ENCODE data around the gene TNFRSF8.
"Not testable (repeated sequence)": the region's sequence is repeated elsewhere in the genome, so short reads cannot be mapped to it uniquely, and the experiment has no call there.

The TNFRSF8 gene

GRCh38 chr1:12039164-12039525, 24.0 kb upstream of the TNFRSF8 start:
- DNase-seq (ENCODE audit: insufficient read length, low spot score): no peak
- FAIRE-seq: no peak
- no peak for TF ChIP-seq CTCF (IDR thresholded peaks at IDR 0.05; ENCODE audit: insufficient read depth, missing control alignments)

DNA sequence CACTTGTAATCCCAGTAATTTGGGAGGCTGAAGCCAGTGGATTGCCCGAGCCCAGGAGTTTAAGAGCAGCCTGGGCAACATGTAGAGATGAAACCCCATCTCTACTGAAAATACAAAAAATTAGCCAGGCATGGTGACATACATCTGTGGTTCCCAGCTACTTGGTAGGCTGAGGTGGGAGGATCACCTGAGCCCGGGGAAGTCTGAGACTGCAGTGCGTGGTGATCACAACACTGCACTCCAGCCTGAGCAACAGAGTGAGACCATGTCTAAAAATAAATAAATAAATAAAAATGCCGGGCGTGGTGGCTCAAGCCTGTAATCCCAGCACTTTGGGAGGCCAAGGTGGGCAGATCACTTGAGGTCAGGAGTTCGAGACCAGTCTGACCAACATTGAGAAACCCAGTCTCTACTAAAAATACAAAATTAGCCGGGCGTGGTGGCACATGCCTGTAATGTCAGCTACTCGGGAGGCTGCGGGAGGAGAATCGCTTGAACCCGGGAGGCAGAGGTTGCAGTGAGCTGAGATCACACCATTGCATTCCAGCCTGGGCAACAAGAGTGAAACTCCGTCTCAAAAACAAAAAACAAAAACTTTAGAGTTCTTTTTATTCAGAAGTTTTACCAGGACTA, 23.2 kb upstream of the TNFRSF8 start:
- not testable (repeated sequence) for DNase-seq (ENCODE audit: insufficient read length, low spot score); FAIRE-seq

DNA sequence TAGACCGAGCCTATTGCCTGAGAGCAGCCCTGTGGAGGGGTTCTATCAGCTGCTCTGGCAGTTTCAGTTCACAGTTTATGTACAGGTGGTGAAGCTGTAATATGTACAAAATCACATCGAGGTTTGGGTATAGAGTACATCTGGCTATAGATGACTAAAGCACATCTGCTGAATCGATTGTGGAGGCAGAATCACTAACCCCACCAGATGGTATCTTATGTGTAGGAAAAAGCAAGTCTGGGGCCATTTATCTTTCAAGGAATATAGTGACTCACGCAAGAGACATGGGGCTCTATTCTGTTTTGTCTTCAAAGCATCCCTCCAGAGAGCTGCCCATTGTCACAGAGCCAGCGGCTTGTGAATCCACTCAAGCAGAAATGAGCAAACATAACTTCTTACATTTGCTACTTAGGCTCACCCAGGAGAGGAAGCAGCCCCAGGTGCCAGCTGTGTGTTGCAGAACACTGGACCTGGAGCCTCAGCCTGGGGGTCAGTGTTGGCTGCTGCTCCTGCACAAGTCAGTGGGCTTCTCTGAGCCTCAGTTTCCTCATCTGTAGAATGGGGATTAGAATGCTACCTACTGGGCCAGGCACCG, 22.5 kb upstream of the TNFRSF8 start:
- DNase-seq (ENCODE audit: insufficient read length, low spot score) (no peak), FAIRE-seq (no peak)
- no peak for TF ChIP-seq CTCF (IDR thresholded peaks at IDR 0.05; ENCODE audit: insufficient read depth, missing control alignments)

- not testable (repeated sequence) for FAIRE-seq; DNase-seq (ENCODE audit: insufficient read length, low spot score)
Measured at GRCh38 chr1:12044187-12044877, 18.8 kb upstream of the TNFRSF8 start.

DNA sequence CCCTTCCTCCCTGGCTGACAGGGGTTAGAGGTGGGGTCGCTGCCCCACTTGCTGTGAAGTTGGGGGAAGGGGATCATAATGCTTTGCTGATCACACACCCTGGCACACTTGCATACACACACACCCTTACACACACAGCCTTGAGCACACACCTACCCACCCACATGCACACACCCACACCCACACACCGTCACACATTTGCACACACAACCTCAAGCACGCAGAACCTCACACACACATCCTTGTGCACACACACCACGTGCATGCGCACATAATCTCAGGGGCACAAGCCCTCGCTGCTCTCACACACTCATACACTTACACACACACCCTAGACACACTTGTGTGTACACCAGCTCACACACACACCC, 16.4 kb upstream of the TNFRSF8 start:
- no peak for FAIRE-seq

DNA sequence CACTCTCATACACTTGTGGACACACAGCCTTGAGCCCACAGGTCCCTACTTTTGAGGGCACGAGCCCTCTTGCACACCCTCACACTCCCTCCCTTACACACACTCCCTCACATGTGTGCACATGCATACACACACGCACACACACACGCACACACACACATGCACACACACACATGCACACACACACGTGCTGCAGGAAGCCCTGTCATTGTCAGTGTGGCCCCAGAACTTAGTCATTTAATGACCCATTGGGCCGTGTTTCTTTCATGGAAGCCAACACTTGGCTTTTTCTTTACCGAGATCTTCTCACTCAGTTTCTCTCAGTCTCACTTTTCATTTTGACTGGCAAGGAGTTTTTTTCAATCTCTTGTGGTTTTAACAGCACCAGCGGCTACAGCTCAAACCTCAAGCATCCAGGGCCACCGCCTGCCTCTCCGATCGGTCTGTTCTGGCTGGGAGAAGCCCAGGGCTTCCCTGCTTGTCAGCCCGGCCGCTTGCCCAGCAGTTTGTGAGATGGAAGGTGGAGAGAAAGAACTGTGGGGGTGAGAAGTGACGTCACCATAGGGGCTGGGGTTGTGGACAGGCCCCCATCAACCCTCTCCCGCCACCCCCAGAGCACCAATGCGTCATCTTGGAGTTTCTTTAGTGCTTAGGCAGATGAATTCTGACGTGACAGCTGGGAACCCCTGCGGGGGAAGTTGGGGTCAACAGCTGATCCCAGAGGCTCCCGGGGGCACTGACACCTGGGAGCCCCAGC, 15.8 kb upstream of the TNFRSF8 start:
- TF ChIP-seq CTCF (IDR thresholded peaks at IDR 0.05; ENCODE audit: insufficient read depth, missing control alignments): no peak
- FAIRE-seq (no peak), DNase-seq (ENCODE audit: insufficient read length, low spot score) (no peak)

More for the DNA sequence above, 16.4 kb upstream of the TNFRSF8 start:
- no peak for TF ChIP-seq CTCF (IDR thresholded peaks at IDR 0.05; ENCODE audit: insufficient read depth, missing control alignments)
- no peak for DNase-seq (ENCODE audit: insufficient read length, low spot score)

- DNase-seq (ENCODE audit: insufficient read length, low spot score): no peak
- no peak for TF ChIP-seq CTCF (IDR thresholded peaks at IDR 0.05; ENCODE audit: insufficient read depth, missing control alignments)
- no peak for FAIRE-seq
Measured at GRCh38 chr1:12048372-12048771, 14.7 kb upstream of the TNFRSF8 start.

DNA sequence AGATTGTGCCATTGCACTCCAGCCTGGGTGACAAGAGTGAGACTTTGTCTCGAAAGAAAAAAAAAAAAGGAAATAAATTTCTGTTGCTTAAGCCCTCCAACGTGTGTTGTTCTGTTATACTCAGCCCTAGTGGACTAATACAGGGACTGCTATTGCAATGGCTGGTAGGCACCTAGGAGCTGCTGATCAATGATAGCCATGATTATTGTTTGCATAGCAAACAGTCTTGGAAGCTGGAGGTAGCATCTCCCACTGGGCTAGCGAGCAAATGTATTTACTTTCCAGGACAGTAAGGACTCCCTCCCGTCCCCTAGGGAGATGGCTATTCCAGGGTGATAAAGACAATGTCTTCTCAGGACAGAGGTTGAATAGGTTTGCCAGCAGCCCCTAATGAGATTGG, 13.5 kb upstream of the TNFRSF8 start:
- DNase-seq (ENCODE audit: insufficient read length, low spot score): no peak
- no peak for TF ChIP-seq CTCF (IDR thresholded peaks at IDR 0.05; ENCODE audit: insufficient read depth, missing control alignments)
- no peak for FAIRE-seq

Measured in D721Med (cell line).